ENCODE results near the gene NOVA2.
A peak's percentile ranks its signal among the peaks of the same experiment; 100 is the strongest.

Gene NOVA2

GRCh38 chr19:45994998-45995714 is 21.5 kb upstream of the NOVA2 start, which contains the start of gene CCDC61:
Gene CCDC61 (plus strand): TSS chr19:45995467. CDS start chr19:46003019, 7,552 bp downstream.
- POLR2A ChIA-PET, result interaction anchor here (0.6 to 1.7 kb wide), 4 partner anchors 10 to 213 kb away, joined by 3 to 9 read pairs (median 5); partner anchors contain the start of genes DMPK and SYMPK
- peak; percentile 99 for DNase-seq (ENCODE audit: extremely low spot score)
- TF ChIP-seq CTCF (IDR thresholded peaks at IDR 0.05; ENCODE audit: control extremely low read depth, extremely low read depth, low read depth, missing control alignments), result no peak
- CTCF ChIA-PET, result interaction anchor here (1.0 to 3.6 kb wide), 9 partner anchors 9 to 178 kb away, joined by 3 to 20 read pairs (median 4); no protein-coding TSS in a partner anchor

- no peak for DNase-seq (ENCODE audit: extremely low spot score)
- POLR2A ChIA-PET, result interaction anchor here (0.6 to 1.7 kb wide), 3 partner anchors 9 to 131 kb away, joined by 3 to 6 read pairs (median 4); partner anchors contain the start of gene SYMPK
- no peak for TF ChIP-seq CTCF (IDR thresholded peaks at IDR 0.05; ENCODE audit: control extremely low read depth, extremely low read depth, low read depth, missing control alignments)
- CTCF ChIA-PET, result interaction anchor here (1.0 to 3.6 kb wide), 8 partner anchors 8 to 177 kb away, joined by 3 to 20 read pairs (median 4); no protein-coding TSS in a partner anchor
Observed at GRCh38 chr19:45994456-45994997, 20.9 kb upstream of the NOVA2 start.

- TF ChIP-seq CTCF (IDR thresholded peaks at IDR 0.05; ENCODE audit: control extremely low read depth, extremely low read depth, low read depth, missing control alignments), result no peak
- POLR2A ChIA-PET, result no interaction called here
- DNase-seq (ENCODE audit: extremely low spot score), result no peak
- CTCF ChIA-PET, result no interaction called here
Observed at GRCh38 chr19:45990113-45990728, 16.6 kb upstream of the NOVA2 start.

GRCh38 chr19:45985321-45985720 is 11.7 kb upstream of the NOVA2 start:
- ChIA-PET CTCF (no interaction called here), POLR2A (interaction anchor here (1.8 kb wide), 1 partner anchor 10 kb away, joined by 4 read pairs; the partner anchor contains the start of gene CCDC61)
- DNase-seq (ENCODE audit: extremely low spot score), result no peak
- no peak for TF ChIP-seq CTCF (IDR thresholded peaks at IDR 0.05; ENCODE audit: control extremely low read depth, extremely low read depth, low read depth, missing control alignments)

GRCh38 chr19:45981350-45981749 is 7.7 kb upstream of the NOVA2 start:
- ChIA-PET CTCF (interaction anchor here (1.0 kb wide), 1 partner anchor 70 kb away, joined by 3 read pairs; no protein-coding TSS in a partner anchor), POLR2A (no interaction called here)
- DNase-seq (ENCODE audit: extremely low spot score), result no peak
- TF ChIP-seq CTCF (IDR thresholded peaks at IDR 0.05; ENCODE audit: control extremely low read depth, extremely low read depth, low read depth, missing control alignments), result no peak

GRCh38 chr19:45978156-45978555 is 4.5 kb upstream of the NOVA2 start:
- no peak for TF ChIP-seq CTCF (IDR thresholded peaks at IDR 0.05; ENCODE audit: control extremely low read depth, extremely low read depth, low read depth, missing control alignments)
- CTCF ChIA-PET, result interaction anchor here (1.3 kb wide), 1 partner anchor 15 kb away, joined by 4 read pairs; no protein-coding TSS in a partner anchor
- no peak for DNase-seq (ENCODE audit: extremely low spot score)
- POLR2A ChIA-PET, result no interaction called here
